GM20000 (cell line): Measurements from ENCODE around the gene SOS1.

Source experiments
- DNase-seq: peaks from one replicate; pipeline ENCODE4 v3.0.0; 2012; ENCODE audit warnings: low spot score
- TF ChIP-seq, protein P1 (sequence below): IDR thresholded peaks from 2 replicates; pipeline ENCODE4 v1.5.1; 2012; ENCODE audit warnings: mild to moderate bottlenecking, control low read depth; ENCODE audit errors: extremely low read depth, missing control alignments

Gene SOS1

DNA sequence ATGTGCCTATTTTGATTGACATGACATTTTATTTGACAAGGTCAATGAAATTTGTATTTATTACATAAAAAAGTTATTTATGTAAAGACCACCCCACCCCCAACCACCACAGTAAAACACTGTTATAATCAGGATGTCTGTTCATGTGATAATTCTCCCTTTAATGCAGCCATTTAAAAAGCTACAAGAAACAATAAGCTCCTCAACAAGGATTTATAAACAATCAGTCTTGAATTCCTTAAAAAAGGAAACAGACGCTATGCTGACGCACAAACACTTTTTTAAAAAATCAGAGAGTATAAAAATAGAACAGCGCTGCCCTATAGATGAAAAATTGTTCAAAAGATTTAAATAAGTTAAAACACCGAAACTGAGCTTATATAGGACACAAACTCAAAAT is 102.2 kb downstream of the SOS1 start:
- TF ChIP-seq, protein P1, sequence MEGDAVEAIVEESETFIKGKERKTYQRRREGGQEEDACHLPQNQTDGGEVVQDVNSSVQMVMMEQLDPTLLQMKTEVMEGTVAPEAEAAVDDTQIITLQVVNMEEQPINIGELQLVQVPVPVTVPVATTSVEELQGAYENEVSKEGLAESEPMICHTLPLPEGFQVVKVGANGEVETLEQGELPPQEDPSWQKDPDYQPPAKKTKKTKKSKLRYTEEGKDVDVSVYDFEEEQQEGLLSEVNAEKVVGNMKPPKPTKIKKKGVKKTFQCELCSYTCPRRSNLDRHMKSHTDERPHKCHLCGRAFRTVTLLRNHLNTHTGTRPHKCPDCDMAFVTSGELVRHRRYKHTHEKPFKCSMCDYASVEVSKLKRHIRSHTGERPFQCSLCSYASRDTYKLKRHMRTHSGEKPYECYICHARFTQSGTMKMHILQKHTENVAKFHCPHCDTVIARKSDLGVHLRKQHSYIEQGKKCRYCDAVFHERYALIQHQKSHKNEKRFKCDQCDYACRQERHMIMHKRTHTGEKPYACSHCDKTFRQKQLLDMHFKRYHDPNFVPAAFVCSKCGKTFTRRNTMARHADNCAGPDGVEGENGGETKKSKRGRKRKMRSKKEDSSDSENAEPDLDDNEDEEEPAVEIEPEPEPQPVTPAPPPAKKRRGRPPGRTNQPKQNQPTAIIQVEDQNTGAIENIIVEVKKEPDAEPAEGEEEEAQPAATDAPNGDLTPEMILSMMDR = no peak

DNA sequence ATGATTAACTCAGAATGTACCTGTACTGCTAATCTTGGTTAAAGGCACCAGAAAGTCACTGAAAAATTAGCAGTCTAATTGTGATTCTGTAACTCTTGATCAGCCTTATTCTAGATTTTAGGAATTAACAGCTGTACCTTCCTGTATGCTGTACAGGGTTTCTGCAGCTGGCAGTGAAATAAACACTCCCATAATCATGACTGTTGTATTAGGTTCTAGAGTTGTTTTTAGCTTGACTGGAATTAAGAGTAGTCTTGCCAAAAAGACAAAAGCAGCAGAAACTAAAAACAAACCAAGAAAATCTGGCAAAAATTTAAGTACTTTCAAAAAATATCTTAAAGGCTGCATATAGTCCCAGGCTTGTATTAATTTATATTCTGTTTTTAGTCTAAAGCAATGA is 103.5 kb downstream of the SOS1 start:
- DNase-seq = no peak
- TF ChIP-seq, protein P1 = no peak

More for the DNA sequence above, 102.2 kb downstream of the SOS1 start:
- DNase-seq = no peak

DNA sequence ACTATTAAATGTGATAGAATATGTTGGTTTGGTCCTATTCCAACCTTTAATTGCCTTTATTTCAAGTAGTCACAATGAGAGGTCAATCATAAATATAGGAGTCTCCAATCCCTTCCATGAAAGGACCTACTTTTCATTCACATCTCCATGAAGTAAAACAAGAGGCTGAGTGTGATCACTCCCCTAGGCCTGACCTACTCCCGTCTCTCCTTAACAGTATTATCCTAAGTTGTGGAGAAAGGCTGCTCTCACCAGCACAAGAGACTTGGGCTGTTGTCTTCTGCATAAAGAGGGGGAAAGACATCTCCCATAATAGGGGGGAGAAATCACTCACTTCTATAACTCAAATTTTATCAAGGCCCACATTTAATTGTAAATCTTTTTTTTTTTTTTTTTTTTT is 105.4 kb downstream of the SOS1 start:
- TF ChIP-seq, protein P1 = no peak
- DNase-seq = no peak

DNA sequence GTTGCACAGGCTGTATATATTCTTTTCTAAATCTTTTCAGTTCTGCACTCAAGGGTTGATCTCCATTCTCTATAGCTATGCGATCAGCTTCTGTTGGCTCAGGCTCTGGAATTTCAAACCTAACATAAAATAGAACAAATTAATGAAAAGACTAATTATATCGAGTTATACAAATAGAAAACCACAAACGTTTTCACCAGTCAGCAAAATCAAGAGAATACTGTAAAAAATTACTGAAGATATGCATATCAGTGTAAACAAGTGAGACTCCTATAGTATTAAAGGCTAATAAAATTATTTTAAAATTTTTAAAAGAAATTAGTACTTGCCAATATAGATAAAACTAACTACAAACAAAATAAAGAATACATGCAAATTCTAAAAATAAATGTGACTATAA is 107.0 kb downstream of the SOS1 start:
- DNase-seq = no peak
- TF ChIP-seq, protein P1 = no peak

DNA sequence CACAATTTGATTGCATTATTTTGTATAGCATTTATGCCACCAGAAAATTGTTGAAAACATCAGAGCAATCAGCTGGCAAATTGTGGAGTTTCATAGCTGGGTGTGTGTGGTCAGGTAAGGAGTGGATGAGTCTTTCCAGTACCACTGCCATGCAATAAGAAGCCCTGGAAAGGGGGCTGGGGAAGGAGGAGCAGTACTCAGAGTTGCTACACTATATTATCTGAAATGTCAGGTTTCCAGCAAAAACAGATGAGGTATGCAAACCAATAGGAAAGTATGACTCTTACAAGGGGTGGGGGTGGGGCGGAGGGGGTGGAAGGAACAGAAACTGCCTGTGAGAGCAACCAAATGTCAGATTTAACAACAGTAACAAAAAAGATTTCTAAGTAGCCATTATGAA is 112.2 kb downstream of the SOS1 start:
- TF ChIP-seq, protein P1 = no peak
- peak; percentile 4 for DNase-seq

DNA sequence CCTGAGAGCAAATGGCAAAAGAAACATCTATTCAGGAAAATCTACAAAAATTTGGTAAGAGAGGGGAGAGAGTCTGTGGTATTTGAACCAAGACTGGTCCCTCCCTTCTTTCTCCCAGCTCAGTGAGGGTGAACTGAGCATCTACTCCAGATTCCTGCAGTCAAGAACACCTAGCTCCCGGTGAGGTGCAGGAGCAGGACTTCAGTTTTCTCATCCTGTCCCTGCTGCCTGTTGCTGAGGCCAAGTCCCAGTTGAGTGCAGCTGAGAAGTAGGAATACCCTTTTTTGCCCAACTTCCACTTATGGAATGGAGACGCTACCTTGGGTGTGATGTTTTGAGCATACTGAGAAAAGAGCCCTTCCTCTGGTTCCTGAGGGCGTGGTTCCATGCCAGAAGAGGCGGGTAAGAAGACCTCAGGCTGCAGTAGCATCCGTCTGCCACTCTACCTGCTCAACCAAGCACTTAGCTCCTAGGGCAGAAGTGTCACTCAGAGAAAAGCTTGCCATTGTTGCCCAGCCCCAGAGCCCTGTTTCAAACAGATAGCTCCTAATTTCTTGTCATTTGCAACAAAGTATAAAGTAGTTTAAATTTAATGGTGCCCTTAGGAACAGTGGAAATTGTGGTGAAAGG is 112.9 kb downstream of the SOS1 start:
- no peak for DNase-seq
- TF ChIP-seq, protein P1 = no peak

DNA sequence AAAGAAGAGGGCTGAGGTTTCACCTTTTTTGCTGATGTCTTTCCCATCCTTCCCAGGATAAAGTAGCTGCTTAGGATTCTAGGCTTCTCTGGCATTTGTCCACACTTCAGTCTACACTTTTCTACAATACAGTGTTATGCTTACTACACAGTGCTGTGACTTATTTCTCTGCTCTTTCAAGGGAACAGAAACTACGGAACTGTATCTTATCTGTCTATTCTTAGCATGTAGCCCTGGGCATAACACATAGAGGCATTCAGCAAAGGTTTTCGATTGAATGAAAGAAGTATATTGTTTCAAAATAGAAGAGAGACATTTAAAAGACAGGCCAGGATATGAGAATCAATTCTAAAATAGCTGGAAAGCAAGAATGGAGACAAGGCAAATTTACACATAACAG is 120.3 kb downstream of the SOS1 start:
- DNase-seq = no peak
- TF ChIP-seq, protein P1 = no peak
